ENCODE measurements around the gene TIMM13. TPM values are rescaled to one million over a fixed set of nuclear protein-coding genes. Genes with fewer than 3 reads are reported as not detected.
A peak's percentile ranks its signal among the peaks of the same experiment; 100 is the strongest.
"Not testable (repeated sequence)": the region's sequence is repeated elsewhere in the genome, so short reads cannot be mapped to it uniquely, and the experiment has no call there.

TIMM13 gene
- total RNA-seq, 4 donors from 2014 or later: 10.8 to 54.9 (median 30.8) TPM

DNA sequence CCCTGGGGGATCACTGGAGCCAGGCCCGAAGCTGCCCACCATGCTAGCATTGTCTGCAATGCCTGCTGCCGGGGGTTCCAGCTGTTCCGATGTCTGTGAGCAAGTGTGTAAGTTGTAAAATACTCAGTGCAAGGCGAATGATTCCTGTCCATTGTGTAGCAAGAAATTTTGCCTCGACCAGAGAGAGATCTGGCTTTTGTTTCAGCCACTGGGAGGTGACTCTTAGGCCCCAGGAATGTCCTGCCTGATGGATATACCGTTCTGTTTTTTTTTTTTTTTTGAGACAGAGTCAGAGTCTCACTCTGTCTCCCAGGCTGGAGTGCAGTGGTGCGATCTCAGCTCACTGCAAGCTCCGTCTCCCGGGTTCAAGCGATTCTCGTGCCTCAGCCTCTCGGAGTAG lies 41.2 kb upstream of the TIMM13 start:
- no peak for TF ChIP-seq POLR2A (IDR thresholded peaks at IDR 0.05)
- TF ChIP-seq, protein P1, sequence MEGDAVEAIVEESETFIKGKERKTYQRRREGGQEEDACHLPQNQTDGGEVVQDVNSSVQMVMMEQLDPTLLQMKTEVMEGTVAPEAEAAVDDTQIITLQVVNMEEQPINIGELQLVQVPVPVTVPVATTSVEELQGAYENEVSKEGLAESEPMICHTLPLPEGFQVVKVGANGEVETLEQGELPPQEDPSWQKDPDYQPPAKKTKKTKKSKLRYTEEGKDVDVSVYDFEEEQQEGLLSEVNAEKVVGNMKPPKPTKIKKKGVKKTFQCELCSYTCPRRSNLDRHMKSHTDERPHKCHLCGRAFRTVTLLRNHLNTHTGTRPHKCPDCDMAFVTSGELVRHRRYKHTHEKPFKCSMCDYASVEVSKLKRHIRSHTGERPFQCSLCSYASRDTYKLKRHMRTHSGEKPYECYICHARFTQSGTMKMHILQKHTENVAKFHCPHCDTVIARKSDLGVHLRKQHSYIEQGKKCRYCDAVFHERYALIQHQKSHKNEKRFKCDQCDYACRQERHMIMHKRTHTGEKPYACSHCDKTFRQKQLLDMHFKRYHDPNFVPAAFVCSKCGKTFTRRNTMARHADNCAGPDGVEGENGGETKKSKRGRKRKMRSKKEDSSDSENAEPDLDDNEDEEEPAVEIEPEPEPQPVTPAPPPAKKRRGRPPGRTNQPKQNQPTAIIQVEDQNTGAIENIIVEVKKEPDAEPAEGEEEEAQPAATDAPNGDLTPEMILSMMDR (IDR thresholded peaks at IDR 0.05): no peak
- H3K4me3 ChIP-seq: no peak overlapping the region
- DNase-seq: no peak
- intact Hi-C loops (cut with DNase I; ENCODE audit: low total_unique reads) (no loop called here), in situ Hi-C loops (cut with MboI; ENCODE audit: low pct_ligation_motif_present in 1 of 4, low pct_unique_long_range_greater_than_20kb in 1 of 4, low sequenced_read_pairs in 3 of 4) (loop anchor here in 1 of 4 donors (10.0 kb wide), 1 partner anchor 146 kb away; no protein-coding TSS in a partner anchor)
- no peaks in the 10 kb centered on the region for H3K36me3 ChIP-seq
- 70 to 76% methylated on average over 12 of the region's 12 CpGs for WGBS, 2 donors (ENCODE audit: low coverage in 1 of 2)
- no peaks in the 10 kb centered on the region for H3K9me3 ChIP-seq
- H3K27ac ChIP-seq: no peak overlapping the region
- no peaks in the 10 kb centered on the region for H3K27me3 ChIP-seq
- H3K4me1 ChIP-seq: no peaks in the 10 kb centered on the region

- Histone ChIP-seq H3K36me3 (no peaks in the 10 kb centered on the region), H3K9me3 (no peaks in the 10 kb centered on the region), H3K27ac (no peak overlapping the region), H3K27me3 (no peaks in the 10 kb centered on the region), H3K4me3 (no peak overlapping the region), H3K4me1 (peaks cover 3 to 17% (median 15%) of the 10 kb centered on the region in 4 donors)
- intact Hi-C loops (cut with DNase I; ENCODE audit: low total_unique reads) (no loop called here), in situ Hi-C loops (cut with MboI; ENCODE audit: low pct_ligation_motif_present in 1 of 4, low pct_unique_long_range_greater_than_20kb in 1 of 4, low sequenced_read_pairs in 3 of 4) (loop anchor here in 1 of 4 donors (10.0 kb wide), 1 partner anchor 150 kb away; no protein-coding TSS in a partner anchor)
- no peak for DNase-seq
- TF ChIP-seq, protein P1 (IDR thresholded peaks at IDR 0.05): no peak
- no peak for TF ChIP-seq POLR2A (IDR thresholded peaks at IDR 0.05)
- TF ChIP-seq POLR2AphosphoS5 (IDR thresholded peaks at IDR 0.05): no peak
- TF ChIP-seq EP300 (IDR thresholded peaks at IDR 0.05; ENCODE audit: low read depth): no peak
- WGBS, 2 donors (ENCODE audit: low coverage in 1 of 2): 64 to 67% methylated on average over 3 to 5 of the region's 5 CpGs
Observed at GRCh38 chr19:2464389-2464788, 37.0 kb upstream of the TIMM13 start.

DNA sequence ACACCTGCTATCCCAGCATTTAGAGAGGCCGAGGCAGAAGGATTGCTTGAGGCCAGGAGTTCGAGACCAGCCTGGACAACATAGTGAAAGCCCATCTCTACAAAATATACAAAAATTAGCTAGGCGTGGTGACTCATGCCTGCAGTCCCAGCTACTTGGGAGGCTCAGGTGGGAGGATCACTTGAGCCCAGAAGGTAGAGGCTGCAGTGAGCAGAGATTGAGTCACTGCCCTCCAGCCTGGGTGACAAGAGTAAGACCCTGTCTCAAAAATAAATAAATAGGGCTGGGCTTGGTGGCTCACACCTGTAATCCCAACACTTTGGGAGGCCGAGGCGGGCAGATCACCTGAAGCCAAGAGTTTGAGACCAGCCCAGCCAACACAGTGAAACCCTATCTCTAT lies 36.3 kb upstream of the TIMM13 start:
- in situ Hi-C loops (cut with MboI; ENCODE audit: low pct_ligation_motif_present in 1 of 4, low pct_unique_long_range_greater_than_20kb in 1 of 4, low sequenced_read_pairs in 3 of 4): loop anchor here in 1 of 4 donors (10.0 kb wide), 1 partner anchor 151 kb away; no protein-coding TSS in a partner anchor
- H3K4me3 ChIP-seq; intact Hi-C loops (cut with DNase I; ENCODE audit: low total_unique reads); H3K9me3 ChIP-seq; H3K27me3 ChIP-seq; DNase-seq; H3K36me3 ChIP-seq: not testable (repeated sequence)
- 93% methylated on average over 5 of the region's 5 CpGs; no CpG with 5 or more reads in 1 of the 2 donors for WGBS, 2 donors (ENCODE audit: low coverage in 1 of 2)
- Histone ChIP-seq H3K4me1 (peaks cover 3 to 17% (median 15%) of the 10 kb centered on the region in 4 donors), H3K27ac (peak overlapping the region in 2 of 4 donors; percentile 5 to 38)

DNA sequence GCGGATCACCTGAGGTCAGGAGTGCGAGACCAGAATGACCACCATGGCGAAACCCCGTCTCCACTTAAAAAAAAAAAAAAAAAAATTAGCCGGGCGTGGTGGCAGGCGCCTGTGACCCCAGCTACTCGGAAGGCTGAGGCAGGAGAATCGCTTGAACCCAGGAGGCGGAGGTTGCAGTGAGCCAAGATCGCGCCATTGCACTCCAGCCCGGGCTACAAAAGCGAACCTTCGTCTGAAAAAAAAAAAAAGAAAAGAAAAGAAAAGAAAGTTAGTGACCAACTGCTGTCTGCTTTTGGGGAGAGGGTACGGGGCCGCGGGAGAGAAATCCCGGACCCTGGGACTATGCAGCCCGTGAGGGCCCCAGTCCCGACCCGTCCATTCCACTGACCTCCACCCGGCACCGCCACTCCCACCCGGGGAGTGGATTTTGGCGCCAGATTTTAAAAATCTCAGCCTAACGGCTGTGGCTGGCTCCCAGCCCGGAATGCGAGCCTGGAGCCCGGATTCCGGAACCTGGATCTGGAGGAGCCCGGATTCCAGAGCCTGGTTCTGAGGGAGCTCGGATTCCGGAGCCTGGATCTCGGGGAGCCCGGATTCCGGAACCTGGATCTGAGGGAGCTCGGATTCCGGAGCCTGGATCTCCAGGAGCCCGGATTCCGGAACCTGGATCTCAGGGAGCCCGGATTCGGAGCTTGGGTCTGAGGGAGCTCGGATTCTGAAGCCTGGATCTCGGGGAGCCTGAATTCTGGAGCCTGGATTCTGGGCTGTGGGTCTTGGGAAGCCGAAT lies 35.4 kb upstream of the TIMM13 start:
- WGBS, 2 donors (ENCODE audit: low coverage in 1 of 2): 4 to 14% methylated on average over 9 to 45 of the region's 46 CpGs
- intact Hi-C loops (cut with DNase I; ENCODE audit: low total_unique reads) (no loop called here), in situ Hi-C loops (cut with MboI; ENCODE audit: low pct_ligation_motif_present in 1 of 4, low pct_unique_long_range_greater_than_20kb in 1 of 4, low sequenced_read_pairs in 3 of 4) (loop anchor here in 1 of 4 donors (10.0 kb wide), 1 partner anchor 152 kb away; no protein-coding TSS in a partner anchor)
- Histone ChIP-seq H3K9me3 (no peaks in the 10 kb centered on the region), H3K4me1 (peaks cover 3 to 17% (median 15%) of the 10 kb centered on the region in 4 donors), H3K4me3 (peak overlapping the region in 3 of 4 donors; percentile 43 to 64 (median 48)), H3K36me3 (no peaks in the 10 kb centered on the region), H3K27me3 (no peaks in the 10 kb centered on the region), H3K27ac (peak overlapping the region; percentile 33 to 73 (median 44))
- TF ChIP-seq EP300 (IDR thresholded peaks at IDR 0.05; ENCODE audit: low read depth): no peak
- peak in 2 of 3 donors; percentile 48 to 65 for TF ChIP-seq POLR2AphosphoS5 (IDR thresholded peaks at IDR 0.05)
- DNase-seq: peak; percentile 82
